ENCODE results near the gene ALDH3B2. TPM values are rescaled to one million over a fixed set of nuclear protein-coding genes. Genes with fewer than 3 reads are reported as not detected.
A peak's percentile ranks its signal among the peaks of the same experiment; 100 is the strongest.

The ALDH3B2 gene
- total and polyA plus RNA-seq, 2 of the 8 experiments (the other 6 are each of a cell fraction or from before 2014, with no cell fraction given), result not detected

GRCh38 chr11:67662142-67662834, 12.1 kb downstream of the ALDH3B2 start:
- Histone ChIP-seq H4K8ac (ENCODE audit: extremely low read depth, insufficient read depth, low read length) (no peak overlapping the region), H3K4me1 (replicated peaks in 1 of 4; ENCODE audit: control insufficient read depth in 3 of 4, insufficient read depth in 4 of 4, low read length in 3 of 4) (no peaks in the 10 kb centered on the region), H3K56ac (replicated peaks; ENCODE audit: insufficient read length, low read depth, low read length) (no peak overlapping the region), H2BK12ac (ENCODE audit: low read depth, low read length) (no peak overlapping the region), H3K9me3 (ENCODE audit: insufficient read depth in 2 of 2, low read depth in 1 of 2, low read length in 1 of 2) (peaks cover 11% of the 10 kb centered on the region in 2 experiments), H3K79me1 (ENCODE audit: low read depth, low read length) (no peaks in the 10 kb centered on the region), H2BK20ac (ENCODE audit: low read length) (no peak overlapping the region), H3K36me3 (ENCODE audit: control insufficient read depth in 2 of 4, insufficient read depth in 4 of 4, low read length in 3 of 4) (no peaks in the 10 kb centered on the region), H3K9ac (replicated peaks in 1 of 4; ENCODE audit: extremely low read depth in 1 of 4, low read depth in 3 of 4, low read length in 3 of 4) (no peak overlapping the region), H3K27ac (ENCODE audit: low read depth, low read length) (no peak overlapping the region), H4K20me1 (replicated peaks in 1 of 2; ENCODE audit: control insufficient read depth in 1 of 2, insufficient read depth in 2 of 2, low read length in 2 of 2) (no peaks in the 10 kb centered on the region), H3K14ac (ENCODE audit: insufficient read length) (no peak overlapping the region), H3K79me2 (ENCODE audit: control insufficient read depth in 1 of 2, insufficient read depth in 2 of 2, low read length in 2 of 2) (no peaks in the 10 kb centered on the region), H3K4me3 (ENCODE audit: extremely low read depth in 1 of 4, insufficient read depth in 2 of 4, low read depth in 3 of 4, low read length in 4 of 4) (no peak overlapping the region), H2BK120ac (replicated peaks; ENCODE audit: low read depth, low read length) (no peak overlapping the region), H3K27me3 (replicated peaks in 1 of 4; ENCODE audit: control insufficient read depth in 3 of 4, extremely low read depth in 1 of 4, insufficient read depth in 3 of 4, low read length in 3 of 4) (no peaks in the 10 kb centered on the region), H2BK5ac (ENCODE audit: low read depth, low read length) (no peak overlapping the region), H4K91ac (replicated peaks; ENCODE audit: insufficient read length, low read length) (no peak overlapping the region), H3K23ac (ENCODE audit: insufficient read length) (no peak overlapping the region), H2AFZ (ENCODE audit: low read length) (0 out of 2 replicates have a peak overlapping the region, but pooled peaks have one; percentile 62), H3K23me2 (ENCODE audit: low read depth, low read length) (no peaks in the 10 kb centered on the region), H4K5ac (ENCODE audit: insufficient read length, low read depth, low read length) (no peak overlapping the region), H3K18ac (ENCODE audit: extremely low read depth, low read length) (no peak overlapping the region), H2BK15ac (ENCODE audit: low read length) (no peak overlapping the region), H2AK5ac (ENCODE audit: low read depth, low read length) (no peak overlapping the region), H3K4me2 (ENCODE audit: insufficient read depth in 1 of 2, low read depth in 2 of 2, low read length in 2 of 2) (no peak overlapping the region), H3K4ac (replicated peaks; ENCODE audit: insufficient read length, low read depth, low read length) (no peak overlapping the region)
- CTCF ChIA-PET (ENCODE audit: partially characterized antibody), result interaction anchor here (1.0 to 6.0 kb wide), 5 partner anchors 14 to 84 kb away, joined by 3 to 74 read pairs (median 4); partner anchors contain the start of genes ACY3 and TBX10
- DNase-seq (ENCODE audit: low read depth in 1 of 2, low spot score in 2 of 2) (no peak), FAIRE-seq (no peak)
- POLR2A ChIA-PET (ENCODE audit: partially characterized antibody), result no interaction called here
- 87% methylated on average over 12 of the region's 12 CpGs; no CpG with 5 or more reads in 1 of the 2 experiments for WGBS, 2 experiments (ENCODE audit: extremely low coverage in 1 of 2, insufficient coverage in 1 of 2, insufficient read length in 1 of 2, insufficient replicate concordance in 2 of 2, low coverage in 1 of 2, low lambda C conversion rate in 2 of 2, missing lambda C conversion rate in 1 of 2)
- TF ChIP-seq SRF (IDR thresholded peaks at IDR 0.05; ENCODE audit: low read depth, low read length), result no peak
- no peak for TF ChIP-seq MAX (IDR thresholded peaks at IDR 0.05)
- no peak for TF ChIP-seq E2F6 (IDR thresholded peaks at IDR 0.05)
- no peak for TF ChIP-seq TCF12 (IDR thresholded peaks at IDR 0.05; ENCODE audit: low read depth, low read length)
- no peak for TF ChIP-seq ZNF274 (IDR thresholded peaks at IDR 0.05; ENCODE audit: borderline replicate concordance, extremely low read depth, low read length)

All from H1 (cell line).